GM18507 (cell line): ENCODE results near the gene TUFT1.

Experiments
- DNase-seq: peaks from one replicate; pipeline ENCODE4 v3.0.0; 2011; ENCODE audit warnings: low read depth; ENCODE audit not compliant: insufficient read length; ENCODE audit errors: extremely low spot score
- FAIRE-seq: peaks from 2 replicates; lab custom pipeline; 2011; peaks lifted over from hg19 to GRCh38; lab: Jason Lieb, UNC

The TUFT1 gene, protein sequence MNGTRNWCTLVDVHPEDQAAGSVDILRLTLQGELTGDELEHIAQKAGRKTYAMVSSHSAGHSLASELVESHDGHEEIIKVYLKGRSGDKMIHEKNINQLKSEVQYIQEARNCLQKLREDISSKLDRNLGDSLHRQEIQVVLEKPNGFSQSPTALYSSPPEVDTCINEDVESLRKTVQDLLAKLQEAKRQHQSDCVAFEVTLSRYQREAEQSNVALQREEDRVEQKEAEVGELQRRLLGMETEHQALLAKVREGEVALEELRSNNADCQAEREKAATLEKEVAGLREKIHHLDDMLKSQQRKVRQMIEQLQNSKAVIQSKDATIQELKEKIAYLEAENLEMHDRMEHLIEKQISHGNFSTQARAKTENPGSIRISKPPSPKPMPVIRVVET

GRCh38 chr1:151540021-151540981 is at the start of gene TUFT1:
TUFT1 (plus strand) TSS chr1:151540309; CDS start chr1:151540367, 58 bp downstream.
- DNase-seq (peak; percentile 79), FAIRE-seq (peak; percentile 93)

GRCh38 chr1:151491641-151492040 is 48.5 kb upstream of the TUFT1 start:
- FAIRE-seq = no peak
- DNase-seq = no peak

DNA sequence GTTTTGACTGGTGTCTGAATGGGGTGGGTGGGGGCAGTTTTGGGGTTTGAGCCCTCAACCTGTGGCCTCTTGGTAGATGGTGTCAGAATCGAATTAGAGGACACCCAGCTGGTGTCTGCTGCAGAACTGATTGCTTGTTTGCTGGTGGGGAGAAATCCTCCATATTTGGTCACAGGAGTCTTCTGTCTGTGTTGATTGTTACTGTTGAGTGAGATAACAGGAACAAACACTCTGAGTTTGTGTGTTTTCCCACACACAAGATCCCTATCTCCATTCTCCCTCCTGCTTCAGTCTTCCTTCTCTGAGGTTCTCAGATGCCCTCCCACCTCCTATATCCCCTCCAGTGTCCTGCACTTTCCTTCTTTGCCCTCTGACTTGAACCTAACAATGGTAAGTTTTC is 48.0 kb upstream of the TUFT1 start:
- DNase-seq = no peak
- FAIRE-seq = no peak

GRCh38 chr1:151493042-151493441 is 47.1 kb upstream of the TUFT1 start:
- FAIRE-seq = no peak
- no peak for DNase-seq

- no peak for DNase-seq
- FAIRE-seq = peak; percentile 18
Measured at GRCh38 chr1:151494741-151495281, 45.3 kb upstream of the TUFT1 start.

DNA sequence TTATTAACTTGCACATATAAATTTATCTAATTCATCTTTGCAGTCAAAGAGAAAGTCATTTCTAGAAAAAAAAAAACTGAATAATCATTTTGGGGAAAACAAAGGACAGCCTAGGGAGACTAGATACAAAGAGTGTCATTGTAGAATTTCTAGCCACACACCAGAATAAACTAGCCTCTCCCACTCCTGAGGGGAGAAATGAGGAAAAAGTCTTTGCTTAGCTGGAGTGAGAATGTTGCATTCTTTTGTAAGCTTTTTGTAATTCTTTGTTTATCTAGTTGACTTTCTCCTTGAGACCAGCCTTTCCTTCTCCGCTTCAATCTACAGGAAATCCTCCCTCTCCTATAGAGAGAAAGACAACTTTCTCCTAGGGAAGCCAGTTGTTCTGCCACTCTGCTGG is 44.8 kb upstream of the TUFT1 start:
- FAIRE-seq = no peak
- DNase-seq = no peak

DNA sequence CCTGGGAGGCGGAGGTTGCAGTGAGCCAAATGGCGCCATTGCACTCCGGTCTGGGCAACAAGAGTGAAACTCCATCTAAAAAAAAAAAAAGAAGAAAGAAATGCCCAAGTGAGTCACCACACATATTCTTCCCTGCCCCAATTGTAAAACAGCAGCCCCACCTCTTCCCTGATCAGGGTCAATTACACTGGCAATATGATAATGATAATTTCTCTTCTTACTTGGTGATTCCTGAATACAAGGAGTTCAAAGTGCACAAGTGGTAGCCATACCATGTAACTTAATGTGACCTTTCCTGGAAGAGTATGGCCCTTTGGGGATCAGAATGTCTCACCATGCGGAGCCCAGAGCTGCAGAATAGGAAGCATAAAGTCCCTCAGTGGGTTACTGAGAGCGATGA is 40.7 kb upstream of the TUFT1 start:
- DNase-seq (no peak), FAIRE-seq (no peak)

- FAIRE-seq = no peak
- DNase-seq = no peak
Measured at GRCh38 chr1:151499930-151500329, 40.2 kb upstream of the TUFT1 start.

DNA sequence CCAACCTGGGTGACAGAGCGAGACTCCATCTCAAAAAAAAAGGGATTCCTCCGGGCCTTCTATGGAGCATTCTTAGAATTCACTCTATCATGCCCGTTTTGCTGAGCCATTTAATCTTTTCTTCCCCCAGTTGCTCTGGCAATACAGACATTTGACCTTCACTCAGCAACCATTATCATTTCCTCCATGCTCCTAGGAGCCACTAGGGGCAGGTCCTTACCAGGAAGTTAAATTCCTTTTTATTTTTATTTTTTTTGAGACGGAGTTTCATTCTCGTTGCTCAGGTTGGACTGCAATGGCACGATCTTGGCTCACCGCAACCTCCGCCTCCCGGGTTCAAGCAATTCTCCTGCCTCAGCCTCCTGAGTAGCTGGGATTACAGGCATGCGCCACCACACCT is 38.6 kb upstream of the TUFT1 start:
- FAIRE-seq (no peak), DNase-seq (no peak)

- no peak for FAIRE-seq
- no peak for DNase-seq
Measured at GRCh38 chr1:151502035-151502700, 37.9 kb upstream of the TUFT1 start.

DNA sequence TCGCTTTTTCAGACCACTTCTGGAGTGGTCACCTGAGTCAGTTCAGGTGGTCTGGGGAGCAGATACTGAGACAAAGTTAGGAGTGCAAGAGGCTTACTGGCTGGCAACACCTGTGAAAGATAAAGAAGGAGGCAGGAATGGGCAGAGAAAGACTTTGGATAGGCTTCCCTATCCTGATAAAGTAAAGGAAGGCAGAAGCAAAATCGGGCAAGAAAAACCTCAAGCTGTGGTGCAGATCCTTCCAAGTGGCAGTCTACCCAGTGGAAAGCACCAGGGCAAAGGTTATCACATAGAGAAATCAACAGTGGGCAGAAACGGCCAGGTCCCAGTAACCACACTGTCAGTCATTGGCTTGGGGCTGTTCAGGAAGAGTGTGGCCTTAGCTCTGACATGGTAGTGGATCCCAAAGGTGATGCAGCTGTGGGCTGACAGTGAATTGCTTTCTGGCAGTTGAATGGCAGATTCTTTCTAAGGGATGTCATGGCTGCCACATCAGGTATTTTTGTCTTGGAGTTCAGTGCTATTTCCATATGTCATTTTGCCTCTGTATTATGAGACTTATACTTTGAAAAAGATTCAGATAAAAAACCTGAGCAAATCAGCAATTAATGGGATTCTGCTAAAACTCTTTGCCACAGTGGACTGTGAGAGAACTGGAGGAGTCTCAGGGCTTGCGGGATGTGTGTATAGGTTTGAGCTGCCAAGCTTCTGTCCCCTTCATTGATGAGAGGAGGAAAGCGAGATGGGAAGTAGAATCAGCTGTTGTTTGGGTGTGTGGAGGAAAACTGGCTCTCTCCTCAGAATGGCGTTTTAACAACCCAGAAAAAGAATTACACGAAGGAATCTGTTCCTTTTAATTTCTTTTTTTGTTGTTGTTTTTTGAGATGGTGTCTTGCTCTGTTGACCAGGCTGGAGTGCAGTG is 37.0 kb upstream of the TUFT1 start:
- no peak for DNase-seq
- peak; percentile 18 for FAIRE-seq

DNA sequence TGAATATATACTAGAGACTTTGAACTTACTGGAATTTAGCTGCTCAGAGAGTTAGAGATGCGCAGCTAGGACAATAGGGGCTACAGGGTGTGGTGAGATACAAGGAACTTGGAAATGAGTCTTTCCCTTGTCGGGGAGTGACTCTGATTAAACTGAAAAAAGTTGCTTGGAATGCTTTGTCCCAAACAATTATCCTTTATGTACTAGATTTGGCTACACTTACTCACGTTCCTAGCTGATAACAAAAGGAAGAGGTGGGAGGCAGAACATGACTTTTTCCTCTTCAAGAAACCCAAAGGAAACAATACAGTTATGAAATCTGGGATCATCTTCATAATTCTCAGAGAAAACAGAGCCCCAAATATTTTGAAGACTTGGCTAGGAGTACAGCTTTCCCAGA is 35.9 kb upstream of the TUFT1 start:
- no peak for DNase-seq

GRCh38 chr1:151504759-151505158 is 35.4 kb upstream of the TUFT1 start:
- DNase-seq = no peak
- no peak for FAIRE-seq

More for the DNA sequence above, 35.9 kb upstream of the TUFT1 start:
- no peak for FAIRE-seq

DNA sequence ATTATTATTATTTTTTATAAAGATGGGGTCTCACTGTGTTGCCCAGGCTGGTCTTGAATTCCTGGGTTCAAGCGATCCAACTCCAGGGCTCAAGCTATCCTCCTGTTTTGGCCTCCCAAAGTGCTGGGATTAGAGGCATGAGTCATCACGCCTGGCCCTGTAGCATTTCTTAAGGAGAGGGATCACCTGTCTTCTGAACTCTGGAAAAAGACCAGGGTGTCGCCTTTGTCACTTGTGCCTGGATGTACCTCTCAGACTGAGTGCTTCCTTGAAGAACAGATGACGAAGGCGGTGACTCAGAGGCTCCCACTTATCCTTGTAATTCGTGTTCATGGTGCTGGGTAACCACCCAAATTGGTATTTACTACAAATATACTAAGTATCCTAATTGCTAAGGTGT is 31.3 kb upstream of the TUFT1 start:
- DNase-seq (no peak), FAIRE-seq (no peak)

- DNase-seq (no peak), FAIRE-seq (no peak)
Measured at GRCh38 chr1:151509350-151510019, 30.6 kb upstream of the TUFT1 start.

DNA sequence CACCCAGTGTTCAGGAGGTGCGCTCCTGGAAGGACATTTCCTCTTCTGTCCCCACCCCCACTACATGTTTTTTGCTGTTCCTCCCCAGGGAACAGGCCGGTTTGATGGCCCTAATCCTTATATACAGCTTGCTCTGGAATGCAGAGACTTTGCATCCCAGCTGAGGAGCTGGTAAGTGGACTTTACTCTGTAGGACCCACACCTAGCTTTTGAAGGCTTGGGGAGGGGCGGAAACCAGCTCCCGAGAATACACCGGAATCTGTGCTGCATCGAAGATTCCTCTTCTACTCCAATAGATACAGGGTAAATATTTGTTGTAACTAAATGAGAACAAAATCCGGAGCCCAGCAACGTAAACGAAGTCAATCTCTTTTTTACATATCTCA is 30.1 kb upstream of the TUFT1 start:
- DNase-seq (no peak), FAIRE-seq (no peak)

DNA sequence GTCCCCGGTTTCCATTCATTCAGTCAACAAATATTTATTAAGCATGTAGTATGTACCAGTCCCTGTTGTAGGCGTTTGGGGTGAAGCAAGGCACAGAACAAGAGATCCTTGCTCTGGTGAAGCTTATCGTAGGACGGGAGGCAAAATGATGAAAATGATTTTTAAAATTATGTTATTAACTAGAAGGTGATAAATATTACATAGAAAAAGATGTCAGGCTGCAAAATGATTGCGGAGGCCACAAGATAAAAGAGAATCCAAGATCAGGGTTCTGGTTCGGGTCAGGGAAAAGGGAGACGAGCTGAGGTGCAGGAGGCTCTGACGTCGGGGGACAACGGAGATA is 29.5 kb upstream of the TUFT1 start:
- DNase-seq (no peak), FAIRE-seq (no peak)

DNA sequence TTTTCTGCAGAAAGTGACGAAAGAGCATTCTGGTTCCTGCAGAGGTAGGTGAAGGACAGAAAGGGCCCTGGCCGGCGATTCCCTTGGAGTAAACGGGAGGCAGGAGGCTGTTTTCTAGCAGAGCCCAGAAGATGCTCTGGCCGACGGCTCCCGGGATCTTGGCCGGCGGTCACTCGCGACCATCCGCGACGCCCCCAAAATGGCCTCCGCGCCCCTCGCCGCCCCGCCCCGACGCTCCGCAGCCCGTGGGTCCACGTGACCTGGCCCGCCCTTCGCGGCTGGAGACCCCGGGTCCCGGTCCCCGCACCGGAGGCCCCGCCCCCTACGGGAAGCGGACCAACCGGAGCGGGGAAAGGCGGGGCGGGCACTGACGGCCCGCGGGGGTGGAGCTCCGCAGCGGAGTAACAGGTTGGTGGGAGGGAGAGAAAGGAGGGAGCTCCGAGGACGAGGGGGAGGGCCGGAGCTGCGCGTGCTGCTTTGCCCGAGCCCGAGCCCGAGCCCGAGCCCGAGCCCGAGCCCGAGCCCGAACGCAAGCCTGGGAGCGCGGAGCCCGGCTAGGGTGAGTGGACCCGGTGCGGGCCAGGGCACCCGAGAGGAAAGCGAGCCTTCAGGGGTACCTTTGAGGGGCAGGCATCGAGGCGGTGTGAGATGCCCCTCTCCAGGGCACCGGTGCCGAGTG is 29.0 kb upstream of the TUFT1 start, which contains the start of gene CGN:
TSS of gene CGN (plus strand) at position 431 of the 679 bp plus-strand sequence. CDS start 7,133 bp downstream, outside the sequence.
- FAIRE-seq = no peak

More for the DNA sequence above, 29.0 kb upstream of the TUFT1 start, which contains the start of gene CGN:
- peak; percentile 70 for DNase-seq
